GM12878 (cell line): Measurements from ENCODE around the gene KRT31.
"Not testable (repeated sequence)": the region's sequence is repeated elsewhere in the genome, so short reads cannot be mapped to it uniquely, and the experiment has no call there.

ENCODE experiments used
- MTA2 ChIP-seq: fragments of 450-650 bp; IDR thresholded peaks from 2 replicates; pipeline ENCODE4 v1.6.1; 2016; ENCODE audit warnings: low read depth, mild to moderate bottlenecking, moderate library complexity
- TF ChIP-seq, protein P1 (sequence below), 3 experiments: IDR thresholded peaks in 2 of 3; conservative IDR thresholded peaks in 1 of 3; 2 replicates each; pipeline ENCODE4 v1.5.1; 2011; ENCODE audit warnings: low read depth in 3 of 3, low read length in 3 of 3, mild to moderate bottlenecking in 3 of 3, control low read depth in 2 of 3, moderate library complexity in 2 of 3, inconsistent platforms in 1 of 3, mixed read lengths in 1 of 3; ENCODE audit not compliant: control insufficient read depth in 2 of 3, insufficient read depth in 1 of 3; ENCODE audit errors: extremely low read depth in 1 of 3

- TF ChIP-seq, protein P1, sequence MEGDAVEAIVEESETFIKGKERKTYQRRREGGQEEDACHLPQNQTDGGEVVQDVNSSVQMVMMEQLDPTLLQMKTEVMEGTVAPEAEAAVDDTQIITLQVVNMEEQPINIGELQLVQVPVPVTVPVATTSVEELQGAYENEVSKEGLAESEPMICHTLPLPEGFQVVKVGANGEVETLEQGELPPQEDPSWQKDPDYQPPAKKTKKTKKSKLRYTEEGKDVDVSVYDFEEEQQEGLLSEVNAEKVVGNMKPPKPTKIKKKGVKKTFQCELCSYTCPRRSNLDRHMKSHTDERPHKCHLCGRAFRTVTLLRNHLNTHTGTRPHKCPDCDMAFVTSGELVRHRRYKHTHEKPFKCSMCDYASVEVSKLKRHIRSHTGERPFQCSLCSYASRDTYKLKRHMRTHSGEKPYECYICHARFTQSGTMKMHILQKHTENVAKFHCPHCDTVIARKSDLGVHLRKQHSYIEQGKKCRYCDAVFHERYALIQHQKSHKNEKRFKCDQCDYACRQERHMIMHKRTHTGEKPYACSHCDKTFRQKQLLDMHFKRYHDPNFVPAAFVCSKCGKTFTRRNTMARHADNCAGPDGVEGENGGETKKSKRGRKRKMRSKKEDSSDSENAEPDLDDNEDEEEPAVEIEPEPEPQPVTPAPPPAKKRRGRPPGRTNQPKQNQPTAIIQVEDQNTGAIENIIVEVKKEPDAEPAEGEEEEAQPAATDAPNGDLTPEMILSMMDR (IDR thresholded peaks at IDR 0.05 in 2 of 3, conservative IDR thresholded peaks at IDR 0.05 in 1 of 3; ENCODE audit: control insufficient read depth in 2 of 3, extremely low read depth in 1 of 3, insufficient read depth in 1 of 3, low read depth in 3 of 3, low read length in 3 of 3): not testable (repeated sequence)
- not testable (repeated sequence) for TF ChIP-seq MTA2
Measured at GRCh38 chr17:41350381-41350878, 47.0 kb downstream of the KRT31 start, which contains the start of gene KRT33A.
